GM19397 (cell line): ENCODE results near the gene ADGRG4.
"Not testable (repeated sequence)": the region's sequence is repeated elsewhere in the genome, so short reads cannot be mapped to it uniquely, and the experiment has no call there.

Source experiments
- ATAC-seq: cut with Tn5 transposase; IDR thresholded peaks from one replicate; pipeline ENCODE4 v1.9.1; 2021; ENCODE audit warnings: mild to moderate bottlenecking, moderate library complexity; ENCODE audit not compliant: unreplicated experiment

The ADGRG4 gene

DNA sequence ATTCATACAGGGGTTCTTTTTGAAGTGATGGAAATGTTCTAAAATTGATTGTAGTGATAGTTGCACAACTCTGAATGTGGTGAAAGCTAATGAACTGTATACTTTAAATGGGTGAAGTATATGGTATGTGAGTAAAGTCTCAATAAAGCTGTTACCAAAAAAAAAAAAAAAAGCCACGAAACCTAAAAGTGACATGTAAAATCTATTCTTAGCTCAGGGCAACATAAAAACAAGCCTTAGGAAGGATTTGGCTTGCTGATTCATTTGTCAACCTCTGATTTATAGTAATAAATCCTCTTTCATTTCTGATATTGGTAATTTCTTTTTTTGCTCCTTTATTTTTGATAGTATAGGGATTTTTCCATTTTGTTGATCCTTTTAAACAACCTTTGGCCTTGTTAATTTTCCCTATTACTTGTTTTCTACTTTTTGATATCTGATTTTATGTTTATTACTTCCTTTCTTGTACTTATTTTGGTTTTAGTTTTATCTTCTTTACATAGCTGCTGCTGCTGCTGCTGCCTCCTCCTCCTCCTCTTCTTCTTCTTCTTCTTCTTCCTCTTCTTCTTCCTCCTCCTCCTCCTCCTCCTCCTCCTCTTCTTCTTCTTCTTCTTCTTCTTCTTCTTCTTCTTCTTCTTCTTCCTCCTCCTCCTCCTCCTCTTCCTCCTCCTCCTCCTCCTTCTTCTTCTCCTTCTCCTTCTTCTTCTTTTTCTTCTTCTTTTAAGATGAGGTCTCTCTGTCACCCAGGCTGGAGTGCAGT is 79.4 kb downstream of the ADGRG4 start:
- ATAC-seq = no peak

DNA sequence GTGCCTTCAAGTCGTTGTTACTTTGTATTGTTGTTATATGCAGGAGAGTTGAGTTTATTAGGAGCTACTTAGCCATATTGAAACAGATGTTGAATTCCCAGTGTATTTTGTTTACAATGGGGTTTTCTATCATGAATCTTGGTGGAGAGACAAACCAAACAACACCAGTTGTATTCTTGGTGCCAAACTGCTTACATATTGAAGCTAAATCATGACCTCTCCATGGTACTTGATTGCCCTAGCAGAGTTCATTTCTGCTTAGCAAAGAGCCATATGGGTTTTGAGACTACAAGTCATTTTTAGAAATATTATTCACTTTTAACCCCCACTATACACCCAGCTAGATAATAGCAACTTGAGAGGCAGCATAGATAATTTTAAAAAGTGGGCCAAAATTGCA is 85.4 kb downstream of the ADGRG4 start:
- ATAC-seq = no peak

DNA sequence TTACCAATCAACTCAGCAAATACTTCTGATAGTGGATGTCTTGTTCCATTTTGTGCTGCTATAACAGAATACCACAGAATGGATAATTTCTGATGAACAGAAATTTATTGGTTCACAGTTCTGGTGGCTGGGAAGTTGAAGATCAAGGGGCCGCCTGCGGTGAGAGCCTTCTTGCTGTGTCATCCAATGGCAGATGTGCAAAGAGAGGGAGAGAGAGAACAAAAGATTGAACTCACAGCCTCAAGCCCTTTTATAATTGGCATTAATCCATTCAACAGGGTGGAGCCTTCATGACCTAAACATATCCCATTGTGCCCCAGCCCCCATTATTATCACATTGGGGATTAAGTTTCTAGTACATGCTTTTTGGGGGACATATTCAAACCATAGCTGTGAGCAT is 86.1 kb downstream of the ADGRG4 start:
- no peak for ATAC-seq

DNA sequence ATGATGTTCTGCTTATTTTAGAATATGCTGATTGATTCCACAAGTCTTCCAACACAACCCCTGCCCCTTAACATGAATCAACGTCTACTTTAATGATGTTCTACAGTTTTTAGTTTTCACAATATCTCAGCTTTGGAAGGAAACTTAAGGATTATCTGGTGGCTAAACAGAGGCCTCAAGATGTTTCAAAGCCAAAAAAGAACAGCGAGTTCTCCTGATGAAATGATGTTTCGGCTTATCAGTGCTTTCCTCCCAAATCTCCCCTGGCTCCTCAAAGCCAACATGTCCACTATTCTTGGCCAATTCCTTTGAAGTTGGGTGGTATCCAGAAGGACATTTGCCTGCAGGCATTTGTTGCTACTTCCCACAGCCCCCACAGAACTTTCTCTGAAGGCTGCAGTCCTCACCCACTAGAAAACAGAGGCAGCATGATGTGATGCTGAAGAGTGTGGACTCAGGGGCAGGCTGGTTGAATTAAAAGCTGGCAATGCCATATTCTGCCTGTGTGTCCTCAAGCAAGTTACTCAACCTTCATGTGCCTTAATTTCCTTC is 87.3 kb downstream of the ADGRG4 start:
- no peak for ATAC-seq

DNA sequence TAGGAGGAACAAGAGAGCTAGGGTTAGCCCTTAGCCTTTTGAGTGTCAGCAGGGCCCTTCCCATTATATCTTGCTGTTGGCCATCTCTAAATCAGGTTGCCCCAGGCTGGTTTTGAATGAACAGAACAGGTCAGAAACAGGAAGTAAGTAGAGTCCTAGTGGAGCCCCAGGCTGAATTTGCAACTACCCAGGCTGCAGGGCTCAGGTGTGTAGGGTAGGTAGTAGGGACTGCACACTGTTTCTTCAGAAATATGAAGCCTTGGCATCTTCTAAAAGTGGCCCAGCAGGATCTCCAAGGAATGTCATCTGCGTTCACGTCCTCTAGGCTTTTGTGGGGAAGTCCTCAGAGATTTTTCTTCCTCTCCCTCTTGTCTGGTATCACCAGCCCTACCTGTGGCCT is 90.2 kb downstream of the ADGRG4 start:
- ATAC-seq = no peak

DNA sequence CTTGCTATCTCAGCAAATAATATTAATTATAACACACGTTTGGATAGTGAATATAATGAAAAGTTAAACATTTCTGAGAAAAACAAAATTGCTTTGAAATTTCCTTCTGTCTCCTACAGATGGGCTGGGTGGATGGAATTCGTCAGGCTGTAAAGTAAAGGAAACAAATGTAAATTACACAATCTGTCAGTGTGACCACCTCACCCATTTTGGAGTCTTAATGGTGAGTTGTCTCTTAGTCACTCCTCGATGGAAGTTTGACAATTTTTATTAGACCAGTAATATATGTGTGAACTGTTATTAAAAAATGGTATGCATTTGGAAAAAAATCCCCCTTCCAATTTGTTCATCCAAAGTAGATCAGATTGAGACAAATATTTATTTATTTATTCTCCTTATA is 94.5 kb downstream of the ADGRG4 start:
- ATAC-seq = no peak

DNA sequence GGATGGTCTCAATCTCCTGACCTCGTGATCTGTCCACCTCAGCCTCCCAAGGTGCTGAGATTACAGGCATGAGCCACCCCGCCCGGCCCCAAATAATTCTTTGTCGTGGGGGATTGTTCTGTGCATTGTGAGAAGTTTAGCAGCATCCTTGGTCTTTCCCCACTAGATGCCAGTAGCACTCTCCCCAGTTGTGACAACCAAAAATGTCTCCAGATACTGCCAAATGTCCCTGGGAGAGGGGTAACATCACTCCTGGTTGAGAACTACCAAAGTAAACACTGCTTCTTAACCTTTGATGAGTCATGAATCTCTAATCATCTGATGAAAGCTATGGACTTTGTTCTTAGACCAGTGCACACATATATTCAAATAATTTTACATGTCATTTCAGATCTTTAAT is 96.2 kb downstream of the ADGRG4 start:
- no peak for ATAC-seq

DNA sequence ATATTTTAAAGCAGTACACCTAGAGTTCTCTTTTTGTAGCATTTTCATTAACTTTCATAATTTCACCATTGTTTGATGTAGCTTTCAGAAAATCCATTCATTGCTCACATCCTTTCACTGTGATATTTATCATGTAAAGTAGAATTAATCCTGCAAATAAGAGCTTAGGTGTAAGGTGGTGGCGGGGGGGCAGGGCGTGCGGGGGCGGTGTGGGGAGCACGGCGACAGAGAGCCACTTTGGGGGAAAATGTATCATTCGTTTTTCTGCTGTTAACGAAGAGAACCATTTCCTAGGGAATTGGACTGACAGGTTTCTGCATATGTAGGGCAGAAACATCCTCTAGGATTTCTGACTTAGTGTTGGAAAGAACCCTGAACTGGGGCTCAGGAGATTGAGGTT is 104.4 kb downstream of the ADGRG4 start:
- no peak for ATAC-seq

DNA sequence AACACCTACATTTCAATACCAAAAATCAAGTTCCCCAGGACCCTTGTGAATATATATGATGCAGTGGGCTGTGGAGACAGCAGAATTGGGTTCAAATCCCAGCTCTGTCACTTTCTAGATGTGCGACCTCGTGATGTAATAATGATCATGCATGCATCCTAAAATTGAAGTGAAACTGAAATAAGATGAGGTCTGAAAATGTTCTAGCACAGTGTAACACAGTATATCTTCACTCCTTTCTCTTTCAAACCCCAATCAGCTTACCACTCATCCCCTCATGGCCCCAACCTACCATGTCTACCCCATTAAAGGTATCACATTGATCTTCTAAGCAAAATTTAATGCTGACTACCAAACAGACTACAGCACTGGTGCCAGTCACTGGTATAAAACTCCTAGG is 117.0 kb downstream of the ADGRG4 start:
- ATAC-seq = no peak

DNA sequence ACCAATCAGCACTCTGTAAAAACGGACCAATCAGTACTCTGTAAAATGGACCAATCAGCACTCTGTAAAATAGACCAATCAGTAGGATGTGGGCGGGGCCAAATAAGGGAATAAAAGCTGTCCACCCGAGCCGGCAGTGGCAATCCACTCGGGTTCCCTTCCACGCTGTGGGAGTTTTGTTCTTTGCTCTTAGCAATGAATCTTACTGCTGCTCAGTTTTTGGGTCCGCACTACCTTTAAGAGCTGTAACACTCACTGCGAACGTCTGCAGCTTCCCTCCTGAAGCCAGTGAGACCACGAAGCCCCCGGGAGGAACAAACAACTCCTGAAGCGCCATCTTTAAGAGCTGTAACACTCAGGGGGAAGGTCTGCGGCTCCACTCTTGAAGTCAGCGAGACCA is 120.6 kb downstream of the ADGRG4 start:
- ATAC-seq = no peak

DNA sequence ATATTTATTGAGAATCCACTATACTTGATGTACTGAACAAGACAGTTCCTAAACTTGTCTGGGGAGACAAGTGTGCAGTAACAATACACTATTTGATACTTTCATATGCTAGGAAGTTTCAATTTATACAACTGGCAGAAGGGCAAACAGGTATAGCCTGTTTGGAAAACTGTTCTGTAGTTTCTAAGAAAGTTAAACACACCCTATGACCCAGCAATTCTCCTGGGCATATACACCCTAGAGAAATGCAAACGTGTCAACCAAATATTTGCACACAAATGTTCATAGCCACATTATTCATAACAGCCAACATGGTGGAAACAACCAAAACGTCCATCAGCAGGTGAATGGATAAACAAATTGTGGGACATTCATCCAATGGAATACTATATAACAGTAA is 123.0 kb downstream of the ADGRG4 start:
- ATAC-seq = no peak

DNA sequence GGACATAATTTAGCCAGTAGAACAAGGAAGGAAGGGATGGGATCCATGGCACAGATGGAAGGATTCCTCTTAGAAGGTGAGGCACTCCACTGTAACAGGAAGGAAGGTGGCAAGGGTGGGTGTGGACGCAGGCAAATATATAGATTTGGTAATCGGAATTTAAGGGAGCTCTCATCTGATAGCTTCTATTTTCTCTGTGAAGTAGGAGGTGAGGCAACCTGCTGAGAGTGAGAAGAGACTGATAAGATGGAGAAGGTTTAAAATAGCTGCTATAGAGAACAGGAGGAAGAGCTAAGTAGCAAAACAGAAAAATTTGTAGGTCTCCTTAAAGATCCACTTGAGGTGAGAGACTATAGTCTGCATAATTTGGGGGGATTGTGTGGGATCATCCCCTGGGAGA is 125.2 kb downstream of the ADGRG4 start:
- no peak for ATAC-seq

DNA sequence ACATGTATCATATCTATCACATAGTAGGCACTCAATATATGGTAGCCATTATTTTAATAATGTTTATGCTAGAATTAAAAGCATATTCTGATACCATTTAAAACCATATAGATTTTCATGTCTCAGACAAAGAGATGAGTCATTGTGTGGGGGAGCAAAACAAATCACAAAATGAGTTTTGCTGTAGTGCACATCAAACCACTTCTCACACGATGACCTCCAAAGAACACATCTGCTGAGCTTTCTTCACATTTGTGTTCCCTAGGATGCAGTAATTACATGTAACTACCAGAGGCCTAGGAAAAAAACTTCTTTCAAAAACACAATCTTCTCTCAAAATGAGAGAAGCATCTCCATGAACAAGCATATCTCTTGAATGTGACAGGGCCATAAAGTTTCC is 130.9 kb downstream of the ADGRG4 start:
- no peak for ATAC-seq

DNA sequence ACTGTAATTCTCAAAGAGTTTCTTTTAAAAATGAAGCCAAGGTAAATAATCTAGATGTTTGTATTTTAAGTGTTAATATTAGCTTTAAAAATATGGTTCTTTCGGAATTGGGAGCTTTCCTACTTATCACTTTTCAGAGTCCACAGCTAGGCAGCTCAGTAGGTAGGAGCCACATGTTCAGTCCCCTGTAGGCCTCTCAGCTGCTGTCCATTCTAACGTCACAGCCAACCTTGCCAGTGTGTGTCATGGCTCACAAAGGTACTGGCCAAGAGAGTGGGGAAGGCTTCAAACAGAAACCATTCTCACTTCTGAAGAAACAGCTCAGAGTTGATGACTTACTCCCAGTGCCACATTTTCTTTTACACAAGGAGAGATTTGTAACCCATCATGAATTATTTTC is 137.0 kb downstream of the ADGRG4 start:
- no peak for ATAC-seq

DNA sequence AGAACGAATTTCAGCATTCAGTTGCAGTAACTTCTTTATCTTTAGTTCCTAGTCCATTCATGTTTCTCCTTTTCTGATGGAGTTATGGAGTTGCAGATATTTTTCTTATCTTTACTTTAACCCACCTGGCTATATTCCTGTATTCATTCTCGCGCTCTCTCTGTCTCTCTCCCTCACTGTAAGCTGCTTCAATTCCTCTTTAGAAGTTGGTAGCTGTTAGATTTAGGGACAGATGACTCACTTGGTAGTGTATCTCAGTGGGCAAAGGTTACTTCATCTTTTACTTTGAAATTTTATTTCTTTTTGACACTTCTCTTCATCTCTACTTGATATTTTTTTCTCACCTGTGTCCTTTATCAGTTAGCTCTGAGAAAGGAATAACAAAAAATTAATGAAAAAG is 137.4 kb downstream of the ADGRG4 start:
- ATAC-seq = no peak

DNA sequence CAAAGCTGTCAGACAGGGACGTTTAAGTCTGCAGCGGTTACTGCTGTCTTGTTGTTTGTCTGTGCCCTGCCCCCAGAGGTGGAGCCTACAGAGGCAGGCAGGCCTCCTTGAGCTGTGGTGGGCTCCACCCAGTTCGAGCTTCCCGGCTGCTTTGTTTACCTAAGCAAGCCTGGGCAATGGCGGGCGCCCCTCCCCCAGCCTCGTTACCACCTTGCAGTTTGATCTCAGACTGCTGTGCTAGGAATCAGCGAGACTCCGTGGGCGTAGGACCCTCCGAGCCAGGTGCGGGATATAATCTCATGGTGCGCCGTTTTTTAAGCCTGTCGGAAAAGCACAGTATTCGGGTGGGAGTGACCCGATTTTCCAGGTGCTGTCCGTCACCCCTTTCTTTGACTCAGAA is 144.9 kb downstream of the ADGRG4 start:
- not testable (repeated sequence) for ATAC-seq

DNA sequence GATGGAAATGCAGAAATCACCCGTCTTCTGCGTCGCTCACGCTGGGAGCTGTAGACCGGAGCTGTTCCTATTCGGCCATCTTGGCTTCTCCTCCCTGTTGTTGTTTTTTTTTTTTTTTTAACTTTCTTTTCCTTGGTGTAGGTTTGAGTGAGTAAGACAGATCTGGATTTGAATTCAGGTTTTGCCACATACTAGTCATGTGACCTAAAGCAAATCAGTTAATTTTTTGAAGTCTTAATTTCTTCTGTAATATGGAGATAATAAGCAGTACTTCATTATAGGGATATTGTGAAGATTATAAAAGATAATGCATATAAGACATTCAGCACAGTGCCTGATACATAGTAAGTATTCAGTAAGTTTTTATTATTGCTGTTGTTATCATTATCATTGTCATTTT is 145.4 kb downstream of the ADGRG4 start:
- no peak for ATAC-seq

DNA sequence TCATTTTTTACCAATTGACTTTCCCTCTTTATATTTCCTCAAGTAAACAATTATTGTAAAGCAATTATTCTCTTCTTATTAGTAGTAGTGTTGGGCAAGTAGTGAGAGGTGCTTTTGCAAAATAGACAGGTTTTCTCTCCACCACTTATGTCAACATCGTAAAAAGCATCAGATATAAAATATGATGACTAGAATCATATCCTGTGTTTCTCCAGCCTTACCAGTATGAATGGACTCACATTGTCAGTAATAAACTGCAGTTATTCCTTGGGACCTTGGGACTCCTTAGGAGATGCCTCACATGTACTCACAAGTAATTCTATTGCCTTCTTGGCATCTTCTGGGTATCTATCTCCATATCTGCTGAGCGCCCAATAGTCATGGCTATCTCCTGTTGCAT is 146.5 kb downstream of the ADGRG4 start:
- ATAC-seq = no peak

DNA sequence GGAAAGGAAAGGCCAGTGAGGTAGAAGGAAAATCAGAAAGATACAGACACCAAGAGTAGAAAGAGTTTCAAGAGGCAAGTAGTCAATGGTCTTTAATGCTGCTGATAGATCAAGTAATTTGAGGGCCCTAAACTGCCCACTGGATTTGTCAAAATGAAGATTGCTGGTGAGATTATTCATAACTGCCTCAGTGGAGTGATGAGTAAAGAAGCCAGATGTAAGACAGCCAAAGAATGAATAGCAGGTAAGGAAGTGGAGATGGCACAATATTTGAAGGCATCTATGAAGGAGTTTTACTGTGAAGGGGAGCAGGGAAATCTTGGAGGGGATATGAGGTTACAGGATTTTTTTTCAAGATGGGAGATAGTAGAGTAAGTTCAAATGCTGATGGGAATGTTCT is 147.2 kb downstream of the ADGRG4 start:
- ATAC-seq = no peak

DNA sequence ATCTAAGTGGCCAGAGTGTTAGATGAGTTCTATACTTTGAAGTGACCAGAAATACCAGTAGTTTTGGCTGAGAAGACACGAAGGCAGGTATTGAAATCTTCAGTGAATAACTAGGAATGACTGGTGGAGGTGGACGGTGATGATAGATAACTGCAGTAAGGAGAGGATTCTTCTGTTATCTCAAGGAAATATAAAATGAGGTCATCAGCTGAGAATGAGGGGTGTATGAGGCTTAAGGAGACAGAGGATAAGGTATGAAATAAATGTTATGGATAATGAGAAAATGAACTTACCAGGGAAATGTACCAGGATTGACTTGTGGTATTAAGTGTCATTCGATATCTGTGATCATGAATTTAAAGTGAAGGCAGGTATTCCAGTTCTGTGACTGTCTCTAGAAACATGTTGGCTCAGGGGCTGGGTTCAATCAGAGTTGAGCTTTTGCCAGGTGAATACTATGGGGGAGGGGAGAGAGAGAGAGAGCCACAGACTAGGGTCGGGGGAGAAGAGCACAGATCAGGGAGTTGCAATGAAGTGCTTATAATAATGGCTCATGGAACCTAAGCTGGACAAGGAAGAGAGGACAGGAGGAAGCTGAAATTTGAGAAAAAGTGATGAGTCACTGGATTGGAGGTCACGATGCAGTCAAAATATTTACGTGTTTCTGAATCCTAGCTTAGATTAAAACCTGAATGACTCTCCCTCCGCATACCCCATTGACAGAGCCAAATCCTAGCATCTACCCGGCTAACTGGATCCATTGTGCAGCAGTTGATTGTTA is 149.5 kb downstream of the ADGRG4 start:
- ATAC-seq = no peak

DNA sequence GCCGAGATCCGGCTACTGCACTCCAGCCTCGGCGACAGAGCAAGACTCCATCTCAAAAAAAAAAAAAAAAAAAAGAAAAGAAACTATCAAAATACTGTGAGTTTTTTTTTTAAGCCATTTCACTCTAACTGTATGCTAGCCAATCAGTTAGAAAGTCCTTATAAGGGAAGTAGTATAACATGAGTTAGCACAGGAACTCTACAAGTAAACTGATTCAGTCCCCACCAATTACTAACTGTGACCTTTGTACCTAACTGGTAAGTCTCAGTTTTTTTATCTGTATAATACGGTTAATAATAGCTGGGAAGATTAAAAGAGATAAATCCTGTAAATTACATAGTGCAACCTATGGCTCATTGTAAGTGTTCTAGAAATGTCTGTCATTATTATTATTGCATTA is 151.9 kb downstream of the ADGRG4 start:
- ATAC-seq = no peak

DNA sequence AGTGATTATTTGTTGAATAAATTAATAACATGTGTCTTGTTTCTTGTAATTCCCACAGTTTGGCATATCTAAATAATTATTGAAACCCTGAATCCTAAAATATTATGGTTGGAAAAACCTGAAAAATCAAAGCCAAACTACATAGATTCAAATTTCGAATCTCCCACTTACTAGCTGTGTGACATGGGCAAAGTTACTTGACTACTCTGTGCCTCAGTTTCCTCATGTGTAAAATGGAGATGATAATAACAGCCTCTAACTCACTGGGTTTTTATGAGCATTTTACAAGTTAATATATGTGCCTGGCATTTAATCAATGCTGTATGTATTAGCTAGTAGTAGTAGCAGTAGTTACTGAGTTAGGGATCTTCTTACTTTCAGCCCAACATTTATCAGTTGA is 152.4 kb downstream of the ADGRG4 start:
- ATAC-seq = no peak
